HG03108 (cell line): ENCODE data around the gene CLEC16A.
"Not testable (repeated sequence)": the region's sequence is repeated elsewhere in the genome, so short reads cannot be mapped to it uniquely, and the experiment has no call there.

Source experiments
- ATAC-seq: cut with Tn5 transposase; IDR thresholded peaks from one replicate; pipeline ENCODE4 v1.9.1; 2021; ENCODE audit warnings: moderate library complexity; ENCODE audit not compliant: unreplicated experiment

CLEC16A gene

DNA sequence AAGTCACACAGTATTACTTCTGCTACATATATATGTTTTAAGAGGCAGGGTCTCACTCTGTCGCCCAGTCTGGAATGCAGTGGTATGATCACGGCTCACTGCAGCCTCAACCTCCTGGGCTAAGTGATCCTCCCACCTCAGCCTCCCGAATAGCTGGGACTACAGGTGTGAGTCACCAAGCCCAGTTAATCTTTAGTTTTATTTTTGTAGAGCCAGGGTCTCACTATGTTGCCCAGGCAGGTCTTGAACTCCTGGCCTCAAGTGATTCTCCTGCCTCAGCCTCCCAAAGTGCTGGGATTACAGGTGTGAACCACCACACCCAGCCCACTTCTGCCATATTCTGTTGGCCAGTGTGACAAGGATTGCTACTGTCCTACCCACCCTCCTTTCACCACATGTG, 19.1 kb upstream of the CLEC16A start:
- ATAC-seq = not testable (repeated sequence)

DNA sequence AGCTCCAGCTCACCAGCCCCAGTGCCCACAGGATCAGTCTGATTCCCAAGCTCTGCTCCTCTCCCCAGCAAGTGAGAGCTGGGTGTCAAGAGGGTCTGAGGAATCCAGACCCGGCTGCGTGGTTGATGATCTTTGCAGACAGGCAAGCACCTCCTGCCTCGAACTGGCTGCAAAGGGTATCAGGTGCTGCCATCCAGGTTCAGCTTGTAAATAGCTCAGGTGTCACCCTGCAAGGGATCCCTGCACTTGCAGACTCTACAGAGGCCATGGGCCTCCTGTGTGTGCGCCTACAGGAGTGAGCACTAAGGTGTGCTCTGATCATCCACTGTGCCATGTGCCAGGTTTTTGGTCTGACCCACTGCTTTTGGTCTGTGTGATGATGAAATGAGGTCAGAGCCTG, 18.3 kb upstream of the CLEC16A start:
- no peak for ATAC-seq

DNA sequence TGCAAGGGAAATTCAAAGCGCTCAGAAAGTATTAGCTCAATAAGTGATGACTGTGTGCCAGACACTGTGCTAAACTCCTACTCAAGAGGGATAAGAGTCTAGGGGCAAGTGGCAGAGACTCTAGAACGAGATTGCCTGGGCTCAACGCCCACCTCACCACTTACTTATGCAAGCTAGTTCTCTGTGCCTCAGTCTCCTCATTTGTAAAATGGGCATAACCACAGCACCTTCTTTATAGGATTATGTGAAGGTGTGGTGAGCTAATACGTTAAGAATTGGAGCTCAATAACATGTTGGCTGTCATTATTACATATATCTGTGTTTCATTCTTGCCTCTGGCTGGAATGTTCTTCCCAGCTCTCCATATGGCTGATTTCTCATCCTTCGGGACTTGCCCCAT, 17.5 kb upstream of the CLEC16A start:
- ATAC-seq = no peak

GRCh38 chr16:10927497-10928112, 16.8 kb upstream of the CLEC16A start:
- ATAC-seq = no peak

- not testable (repeated sequence) for ATAC-seq
Observed at GRCh38 chr16:10929097-10929496, 15.3 kb upstream of the CLEC16A start.

GRCh38 chr16:10929853-10930754, 14.3 kb upstream of the CLEC16A start:
- no peak for ATAC-seq

DNA sequence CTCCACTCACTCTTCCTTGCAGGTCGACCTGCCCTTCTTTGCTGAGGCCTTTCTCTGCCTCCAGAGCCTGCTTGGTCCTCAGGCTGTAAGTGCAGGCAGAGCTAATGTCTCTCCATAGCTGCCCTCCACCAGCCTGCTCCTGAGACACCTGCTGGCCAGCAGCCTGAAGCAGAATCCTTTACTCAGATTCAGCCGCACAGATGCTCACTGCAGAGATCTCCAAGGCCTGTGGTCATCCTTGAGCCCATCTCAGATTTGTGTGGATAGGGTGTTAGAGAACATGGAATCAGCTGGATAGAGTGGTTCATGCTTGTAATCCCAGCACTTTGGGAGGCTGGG, 13.6 kb upstream of the CLEC16A start:
- no peak for ATAC-seq

- no peak for ATAC-seq
Observed at GRCh38 chr16:10931134-10931533, 13.2 kb upstream of the CLEC16A start.

DNA sequence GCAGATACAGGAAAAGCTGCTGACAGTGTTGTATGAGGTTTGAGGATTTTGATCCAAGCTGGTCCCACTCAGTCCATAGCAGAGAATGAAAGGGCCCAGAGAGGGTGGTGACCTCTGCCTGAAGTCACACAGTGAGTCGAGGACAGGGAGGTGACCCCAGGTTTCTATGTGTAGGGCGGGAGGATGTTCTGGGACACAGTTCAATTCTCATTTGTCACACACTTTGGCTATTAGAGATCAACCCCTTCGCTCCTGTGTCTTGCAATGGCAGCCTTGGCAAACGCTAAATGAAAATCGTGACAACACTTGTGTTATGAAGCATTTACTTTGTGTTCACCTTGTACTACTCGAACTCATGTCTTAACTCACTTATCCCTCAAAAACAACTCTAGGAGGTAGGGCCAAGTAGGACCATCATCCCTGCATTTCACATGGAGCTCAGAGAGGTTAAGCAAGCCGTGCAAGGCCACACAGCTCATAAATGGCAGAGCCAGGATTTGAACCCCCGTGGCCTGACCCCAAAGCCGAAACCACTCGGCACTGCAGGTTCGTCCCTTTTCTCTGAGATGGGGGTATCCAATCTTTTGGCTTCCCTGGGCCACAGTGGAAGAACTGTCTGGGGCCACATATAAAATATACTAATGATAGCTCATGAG, 12.3 kb upstream of the CLEC16A start:
- no peak for ATAC-seq

DNA sequence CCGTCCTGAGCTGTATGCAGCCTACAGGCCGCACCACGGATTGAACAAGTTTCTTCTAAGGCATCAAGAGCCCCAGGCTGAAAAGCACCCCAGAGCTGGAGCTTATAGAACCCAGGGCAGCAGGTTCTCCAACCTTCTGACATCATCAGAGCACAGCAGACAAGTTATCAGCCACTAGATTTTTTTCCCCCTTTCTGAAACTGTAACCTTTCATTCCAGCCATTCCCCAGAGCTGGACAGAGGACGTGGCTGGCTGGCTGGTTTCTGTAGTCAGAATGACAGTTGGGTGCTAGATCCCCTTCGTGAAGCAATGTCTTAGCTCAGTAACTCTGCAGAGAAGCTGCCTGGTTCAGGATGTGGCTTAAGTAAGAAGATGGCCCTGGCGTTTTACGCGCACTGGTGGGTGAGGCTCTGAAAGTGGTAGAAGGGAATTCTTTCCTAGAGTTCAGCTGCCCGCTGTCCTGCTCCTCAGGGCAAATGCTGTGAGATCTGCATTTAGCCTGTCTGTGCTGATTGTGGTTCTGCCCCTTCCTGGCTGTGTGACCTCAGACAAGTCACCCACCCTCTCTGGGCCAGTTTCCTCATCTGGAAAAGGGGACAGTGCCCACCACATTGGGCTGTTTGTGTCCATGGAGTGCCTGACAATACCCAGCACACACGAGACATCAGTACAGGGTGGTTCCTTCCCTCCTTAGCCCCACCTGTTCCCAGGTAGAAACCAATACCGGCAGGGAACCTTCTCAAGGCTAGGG, 11.2 kb upstream of the CLEC16A start:
- ATAC-seq = no peak

DNA sequence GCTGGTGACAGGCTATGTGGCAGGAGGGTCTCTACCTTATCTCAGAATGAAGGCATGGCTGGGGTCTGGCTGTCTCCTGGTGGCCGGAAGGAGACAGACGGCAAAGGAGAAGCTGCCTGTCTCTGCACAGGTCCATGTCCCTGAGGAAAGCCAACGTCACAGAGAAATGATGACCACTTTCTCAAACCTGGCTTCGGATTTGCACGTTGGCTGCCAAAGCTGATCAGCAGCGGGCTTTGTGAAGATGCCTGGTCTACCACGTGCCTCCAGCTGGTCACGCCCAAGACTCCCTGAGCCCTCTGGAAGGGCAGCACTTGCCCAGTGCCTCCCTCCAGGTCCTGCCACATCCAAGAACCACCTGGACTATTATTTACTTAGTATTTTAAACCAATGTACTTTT, 10.5 kb upstream of the CLEC16A start:
- ATAC-seq = no peak

- no peak for ATAC-seq
Observed at GRCh38 chr16:10934325-10935107, 9.8 kb upstream of the CLEC16A start.

GRCh38 chr16:10935226-10935915, 9.0 kb upstream of the CLEC16A start:
- ATAC-seq = no peak

DNA sequence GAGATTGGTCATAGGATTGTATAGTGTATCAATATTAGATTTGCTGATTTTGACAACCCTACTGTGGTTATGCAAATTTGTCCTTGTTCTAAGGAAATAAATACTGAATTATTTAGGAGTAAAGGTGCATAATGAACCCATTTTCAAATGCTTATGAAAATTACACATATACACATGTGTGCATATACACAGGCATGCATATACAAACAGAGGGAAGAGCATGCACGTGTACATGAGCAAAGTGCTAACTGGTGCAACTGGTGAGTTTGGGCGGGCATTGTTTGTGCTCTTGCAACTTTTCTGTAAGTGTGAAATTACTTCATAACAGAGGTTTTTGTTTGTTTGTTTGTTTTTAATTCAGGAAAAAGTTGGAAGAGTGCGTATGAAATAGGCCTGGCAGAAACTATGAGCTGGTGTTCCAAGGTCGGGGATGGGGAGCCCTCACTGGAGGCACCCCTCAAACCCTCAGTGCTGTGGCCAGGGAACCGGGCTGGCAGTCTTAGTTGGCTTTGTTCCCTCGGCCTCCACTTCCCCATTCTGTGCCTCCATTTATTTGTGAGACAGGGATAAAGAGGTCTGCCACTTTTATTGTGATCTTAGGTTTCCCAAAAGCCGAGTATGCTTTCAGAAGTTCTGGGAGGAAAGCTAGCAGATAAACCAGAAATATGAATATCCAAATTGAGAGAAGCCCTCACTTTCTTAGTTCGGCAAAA, 7.9 kb upstream of the CLEC16A start:
- no peak for ATAC-seq

- ATAC-seq = no peak
Observed at GRCh38 chr16:10937068-10937859, 7.1 kb upstream of the CLEC16A start.

DNA sequence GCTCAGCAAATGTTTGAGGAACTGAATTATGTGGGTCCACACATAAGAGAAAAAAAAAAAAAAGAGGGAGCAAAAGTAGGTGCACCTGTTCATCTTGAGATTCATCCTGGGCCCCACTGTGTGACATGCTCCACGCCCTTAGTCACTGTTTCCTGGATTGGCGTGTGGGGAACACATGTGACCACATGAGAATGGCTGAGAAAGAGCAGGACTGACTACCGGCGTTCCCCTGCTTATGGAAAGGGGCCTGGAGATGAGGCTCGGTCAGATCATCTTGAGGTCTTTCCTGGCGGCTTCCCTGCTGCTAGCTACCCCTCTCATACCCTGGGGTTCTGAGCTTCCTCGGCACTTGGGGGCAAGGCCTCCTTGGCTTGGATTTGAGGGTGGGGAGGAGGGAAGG, 6.0 kb upstream of the CLEC16A start:
- ATAC-seq = no peak

DNA sequence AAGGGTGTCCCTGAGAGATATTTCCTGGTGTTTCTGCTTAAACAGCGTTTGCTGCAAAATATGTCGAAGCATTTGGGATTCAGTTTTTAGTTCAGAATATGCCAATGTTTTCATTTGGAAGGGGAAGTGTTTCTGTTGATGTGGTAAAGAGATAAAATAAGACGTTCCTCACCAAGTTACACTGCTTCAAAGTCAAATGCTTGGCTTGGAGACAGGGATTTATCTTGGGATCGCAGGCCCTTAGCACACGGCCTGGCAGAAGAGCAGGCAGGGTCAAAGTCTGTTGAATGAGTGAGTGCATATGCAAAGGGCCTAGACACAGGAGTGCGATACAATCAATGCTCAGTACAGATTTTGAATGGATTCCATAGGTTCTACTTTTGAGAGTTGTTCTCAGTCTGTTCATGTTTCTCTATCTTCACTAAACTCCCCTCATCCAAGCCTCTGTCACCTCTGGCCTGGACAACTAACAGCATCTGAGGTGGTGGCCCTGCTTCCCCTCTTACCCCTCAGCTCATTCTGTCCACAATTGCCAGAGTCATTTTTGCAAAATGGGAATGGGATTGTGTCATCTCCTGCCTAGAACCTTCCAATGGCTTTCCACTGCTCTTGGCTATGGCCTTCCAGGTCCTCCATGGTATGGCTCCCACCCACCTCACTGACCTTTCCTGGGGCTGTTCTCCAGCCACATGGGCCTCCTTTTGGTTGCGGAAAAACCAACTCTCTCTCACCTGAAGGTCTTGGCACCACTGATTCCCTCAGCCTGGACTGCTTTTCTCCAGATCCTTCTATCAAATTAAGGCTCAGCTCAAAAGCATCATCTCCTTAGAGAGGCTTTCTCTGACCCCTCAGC, 5.3 kb upstream of the CLEC16A start:
- no peak for ATAC-seq
